Measurements from ENCODE around the gene MEIS2.

MEIS2 gene

DNA sequence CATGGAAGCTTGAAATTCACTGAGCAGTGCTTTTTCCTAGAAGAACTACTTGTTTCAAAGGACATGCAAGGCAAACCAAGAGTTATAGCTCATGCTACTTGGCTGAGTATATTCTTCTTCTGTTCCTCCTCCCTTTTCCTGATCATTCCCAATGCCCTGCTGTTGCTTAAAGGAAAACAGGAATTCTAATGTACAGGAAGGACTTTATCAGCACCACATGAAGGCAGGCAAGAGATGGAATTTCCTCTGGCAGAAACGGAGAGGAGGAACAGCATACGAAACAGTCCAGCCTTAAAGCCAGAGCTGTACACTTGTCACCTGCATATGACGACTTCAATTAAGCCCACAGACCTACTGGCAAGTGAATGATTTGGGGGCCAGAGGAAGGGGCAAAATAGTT lies 15.7 kb downstream of the MEIS2 start:
- Mint-ChIP-seq H3K4me1 (no peaks in the 10 kb centered on the region), H3K27ac (no peak overlapping the region), H3K36me3 (no peaks in the 10 kb centered on the region), H3K9me3 (no peaks in the 10 kb centered on the region), H3K4me3 (no peak overlapping the region), H3K27me3 (no peaks in the 10 kb centered on the region)
- CTCF ChIA-PET, result no interaction called here
- no peak for DNase-seq

DNA sequence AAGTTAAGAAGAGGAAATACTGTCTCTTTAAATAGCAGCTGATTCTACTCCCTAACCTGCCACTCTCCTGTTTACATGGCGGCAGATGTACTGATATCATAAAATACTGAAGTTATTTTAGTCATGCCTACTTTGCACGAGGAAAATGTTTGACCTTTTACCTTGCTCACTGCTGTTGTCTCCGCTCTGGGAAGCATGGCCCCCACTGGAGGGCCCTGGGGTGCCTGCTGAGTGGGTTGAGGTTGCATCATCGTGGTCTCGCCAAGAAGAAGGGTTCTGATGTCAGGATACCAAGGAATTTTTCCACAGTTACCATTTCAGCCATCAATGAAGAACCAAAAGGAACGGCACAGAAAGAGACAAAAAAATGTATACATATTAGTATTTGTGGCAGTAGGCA lies 16.7 kb downstream of the MEIS2 start:
- H3K4me3 Mint-ChIP-seq, result no peak overlapping the region
- no peak for DNase-seq
- no peaks in the 10 kb centered on the region for H3K9me3 Mint-ChIP-seq
- CTCF ChIA-PET, result no interaction called here
- no peaks in the 10 kb centered on the region for H3K36me3 Mint-ChIP-seq
- H3K4me1 Mint-ChIP-seq, result no peaks in the 10 kb centered on the region
- H3K27ac Mint-ChIP-seq, result no peak overlapping the region
- H3K27me3 Mint-ChIP-seq, result no peaks in the 10 kb centered on the region

- no peaks in the 10 kb centered on the region for H3K9me3 Mint-ChIP-seq
- H3K36me3 Mint-ChIP-seq, result no peaks in the 10 kb centered on the region
- H3K4me1 Mint-ChIP-seq, result no peaks in the 10 kb centered on the region
Measured at GRCh38 chr15:37081983-37082382, 18.4 kb downstream of the MEIS2 start.

GRCh38 chr15:37080261-37080921 lies 20.0 kb downstream of the MEIS2 start:
- CTCF ChIA-PET, result no interaction called here
- no peak overlapping the region for H3K4me3 Mint-ChIP-seq
- H3K27ac Mint-ChIP-seq, result no peak overlapping the region
- no peak for DNase-seq
- no peaks in the 10 kb centered on the region for H3K27me3 Mint-ChIP-seq
- H3K4me1 Mint-ChIP-seq, result no peaks in the 10 kb centered on the region
- no peaks in the 10 kb centered on the region for H3K36me3 Mint-ChIP-seq
- H3K9me3 Mint-ChIP-seq, result no peaks in the 10 kb centered on the region

More at GRCh38 chr15:37081983-37082382, 18.4 kb downstream of the MEIS2 start:
- CTCF ChIA-PET, result no interaction called here
- no peak for DNase-seq
- Mint-ChIP-seq H3K27ac (no peak overlapping the region), H3K4me3 (no peak overlapping the region), H3K27me3 (no peaks in the 10 kb centered on the region)

DNA sequence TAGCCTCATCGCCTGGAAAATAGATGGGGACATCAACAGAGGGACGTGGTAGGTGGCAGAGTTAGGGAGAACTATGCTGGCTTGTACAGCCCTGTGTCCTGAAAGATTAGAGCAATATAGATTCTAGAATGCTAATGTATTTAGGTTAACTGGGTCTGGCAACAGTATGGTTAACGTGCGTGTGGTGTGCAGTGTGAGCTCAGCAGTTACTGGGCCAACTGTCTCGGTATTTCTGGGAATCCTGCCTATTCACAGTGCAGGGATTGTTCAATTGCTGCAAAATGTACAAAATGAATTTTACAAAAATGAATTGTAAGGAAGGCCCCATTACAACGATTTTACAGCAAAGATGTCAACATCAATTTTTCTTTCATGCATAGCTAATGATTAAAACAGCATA lies 20.6 kb downstream of the MEIS2 start:
- no peaks in the 10 kb centered on the region for H3K4me1 Mint-ChIP-seq
- no peak overlapping the region for H3K27ac Mint-ChIP-seq
- no peak for DNase-seq
- CTCF ChIA-PET, result no interaction called here
- no peaks in the 10 kb centered on the region for H3K36me3 Mint-ChIP-seq
- H3K9me3 Mint-ChIP-seq, result no peaks in the 10 kb centered on the region
- H3K27me3 Mint-ChIP-seq, result no peaks in the 10 kb centered on the region
- H3K4me3 Mint-ChIP-seq, result no peak overlapping the region

DNA sequence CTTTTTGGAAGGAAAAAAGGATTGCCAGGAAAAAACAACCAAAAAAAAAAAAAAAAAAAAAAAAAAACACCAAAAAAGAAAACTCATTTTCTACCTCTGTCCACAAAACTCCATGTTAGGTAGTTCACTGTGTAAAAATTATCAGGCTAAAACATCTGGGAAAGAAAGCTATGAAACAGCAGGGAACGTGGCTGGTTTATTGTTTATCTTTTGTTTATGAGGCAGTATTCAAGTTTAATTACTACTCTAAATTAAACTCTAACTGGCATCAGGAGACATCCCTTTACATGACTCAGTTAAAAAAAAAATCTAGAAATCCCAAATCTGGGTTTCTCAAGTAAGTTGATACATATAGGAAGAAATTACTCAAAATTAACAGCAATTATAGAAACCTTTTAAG lies 21.8 kb downstream of the MEIS2 start:
- Mint-ChIP-seq H3K9me3 (no peaks in the 10 kb centered on the region), H3K4me3 (no peak overlapping the region), H3K36me3 (no peaks in the 10 kb centered on the region), H3K4me1 (no peaks in the 10 kb centered on the region), H3K27me3 (no peaks in the 10 kb centered on the region), H3K27ac (no peak overlapping the region)
- CTCF ChIA-PET, result no interaction called here
- DNase-seq, result no peak

GRCh38 chr15:37077623-37078351 lies 22.6 kb downstream of the MEIS2 start:
- H3K27me3 Mint-ChIP-seq, result no peaks in the 10 kb centered on the region
- no peak overlapping the region for H3K27ac Mint-ChIP-seq
- CTCF ChIA-PET, result no interaction called here
- no peak for DNase-seq
- H3K9me3 Mint-ChIP-seq, result no peaks in the 10 kb centered on the region
- no peak overlapping the region for H3K4me3 Mint-ChIP-seq
- no peaks in the 10 kb centered on the region for H3K36me3 Mint-ChIP-seq
- no peaks in the 10 kb centered on the region for H3K4me1 Mint-ChIP-seq

DNA sequence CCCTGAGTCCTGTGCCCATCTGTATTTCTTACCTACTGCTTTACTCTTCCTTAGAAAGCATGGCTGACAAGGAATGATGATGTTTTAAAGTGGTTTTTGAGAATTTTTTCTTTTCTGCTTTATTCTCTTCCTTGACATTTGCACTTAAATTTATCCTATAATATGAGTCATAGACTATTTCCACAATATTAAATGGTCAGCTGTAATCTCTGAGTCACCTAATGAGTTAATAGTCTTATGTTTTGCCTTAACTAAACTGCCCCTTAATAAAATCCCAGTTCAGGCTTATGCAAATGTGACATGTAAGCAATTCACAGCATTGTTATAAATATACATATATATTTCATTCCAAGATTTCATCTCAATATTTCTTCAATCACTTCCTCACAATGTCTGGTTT lies 23.8 kb downstream of the MEIS2 start:
- no peak for DNase-seq
- Mint-ChIP-seq H3K4me1 (no peaks in the 10 kb centered on the region), H3K27ac (no peak overlapping the region), H3K36me3 (no peaks in the 10 kb centered on the region), H3K4me3 (no peak overlapping the region), H3K9me3 (no peaks in the 10 kb centered on the region), H3K27me3 (no peaks in the 10 kb centered on the region)
- CTCF ChIA-PET, result no interaction called here

GRCh38 chr15:37075777-37076176 lies 24.6 kb downstream of the MEIS2 start:
- H3K4me3 Mint-ChIP-seq, result no peak overlapping the region
- no peaks in the 10 kb centered on the region for H3K4me1 Mint-ChIP-seq
- no peaks in the 10 kb centered on the region for H3K27me3 Mint-ChIP-seq
- CTCF ChIA-PET, result no interaction called here
- no peaks in the 10 kb centered on the region for H3K36me3 Mint-ChIP-seq
- no peaks in the 10 kb centered on the region for H3K9me3 Mint-ChIP-seq
- no peak overlapping the region for H3K27ac Mint-ChIP-seq
- no peak for DNase-seq

- no peaks in the 10 kb centered on the region for H3K4me1 Mint-ChIP-seq
- no peak for DNase-seq
- no peaks in the 10 kb centered on the region for H3K36me3 Mint-ChIP-seq
- no peak overlapping the region for H3K4me3 Mint-ChIP-seq
- no peak overlapping the region for H3K27ac Mint-ChIP-seq
- no peaks in the 10 kb centered on the region for H3K27me3 Mint-ChIP-seq
- CTCF ChIA-PET, result no interaction called here
- H3K9me3 Mint-ChIP-seq, result no peaks in the 10 kb centered on the region
Measured at GRCh38 chr15:37072181-37072580, 28.2 kb downstream of the MEIS2 start.

DNA sequence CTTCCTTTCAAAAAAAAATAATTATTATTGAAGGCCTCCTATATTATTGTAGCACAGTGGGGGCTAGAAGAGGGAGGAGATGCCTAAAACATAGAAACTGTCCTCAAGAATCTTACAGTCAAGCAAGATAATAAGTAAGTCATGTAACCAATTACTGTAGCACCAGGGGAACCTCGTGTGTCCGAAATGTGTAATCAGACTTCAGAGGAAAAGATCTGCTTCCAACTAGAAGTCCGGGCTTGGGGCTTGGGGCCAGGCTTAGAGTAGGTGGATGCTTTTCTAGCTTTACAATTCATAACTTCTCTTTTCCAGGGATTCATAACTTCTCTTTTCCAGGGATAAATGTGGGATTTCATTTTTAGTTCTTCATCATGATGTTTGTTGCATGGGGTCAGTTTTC lies 29.2 kb downstream of the MEIS2 start:
- H3K36me3 Mint-ChIP-seq, result no peaks in the 10 kb centered on the region
- H3K27me3 Mint-ChIP-seq, result no peaks in the 10 kb centered on the region
- H3K9me3 Mint-ChIP-seq, result no peaks in the 10 kb centered on the region
- DNase-seq, result no peak
- H3K4me1 Mint-ChIP-seq, result no peaks in the 10 kb centered on the region
- no peak overlapping the region for H3K27ac Mint-ChIP-seq
- CTCF ChIA-PET, result no interaction called here
- H3K4me3 Mint-ChIP-seq, result no peak overlapping the region

DNA sequence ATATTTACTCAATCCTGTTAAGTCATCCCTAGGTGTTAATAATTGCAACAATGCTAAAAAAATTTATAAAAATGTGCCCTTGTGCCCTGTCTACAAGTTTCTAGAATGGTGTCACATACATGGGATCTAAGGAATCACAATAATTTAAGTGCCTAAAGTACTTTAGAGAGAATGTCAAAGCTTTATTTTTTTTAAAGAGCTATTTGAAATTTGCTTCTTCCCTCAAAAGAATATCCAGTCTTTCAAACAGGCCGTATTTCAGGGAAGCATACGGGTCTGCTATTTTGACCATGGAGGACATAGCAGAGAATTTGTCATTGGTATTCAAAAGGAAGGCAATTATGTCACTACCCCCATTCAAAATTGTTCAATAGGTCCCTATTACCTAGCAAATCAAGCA lies 29.7 kb downstream of the MEIS2 start:
- Mint-ChIP-seq H3K9me3 (no peaks in the 10 kb centered on the region), H3K4me1 (no peaks in the 10 kb centered on the region), H3K4me3 (no peak overlapping the region), H3K27me3 (no peaks in the 10 kb centered on the region), H3K27ac (no peak overlapping the region), H3K36me3 (no peaks in the 10 kb centered on the region)
- CTCF ChIA-PET, result no interaction called here
- DNase-seq, result no peak

DNA sequence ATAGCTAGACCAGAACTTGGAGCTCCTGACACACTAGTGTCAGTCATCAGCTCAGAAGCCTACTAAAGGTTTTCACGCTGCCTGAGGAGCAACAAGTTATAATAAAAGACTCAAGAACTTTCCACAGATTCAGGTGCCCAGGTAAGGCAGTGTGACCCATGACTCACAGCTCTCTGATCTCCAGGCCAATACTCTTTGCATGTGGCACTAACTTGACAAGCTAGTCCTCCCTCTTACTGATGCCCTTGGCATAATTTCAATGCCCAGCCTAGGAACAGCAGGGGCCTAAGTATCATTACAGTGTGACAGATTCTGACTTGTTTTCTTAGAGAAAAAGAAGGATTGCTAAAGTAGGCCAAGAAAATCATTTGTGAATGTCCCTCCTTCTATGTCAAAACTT lies 38.4 kb downstream of the MEIS2 start:
- CTCF ChIA-PET, result no interaction called here

GRCh38 chr15:37059086-37059485 lies 41.3 kb downstream of the MEIS2 start:
- CTCF ChIA-PET, result no interaction called here
- H3K27ac Mint-ChIP-seq, result no peak overlapping the region
- H3K9me3 Mint-ChIP-seq, result no peaks in the 10 kb centered on the region
- H3K27me3 Mint-ChIP-seq, result no peaks in the 10 kb centered on the region
- DNase-seq, result no peak
- no peaks in the 10 kb centered on the region for H3K4me1 Mint-ChIP-seq
- no peaks in the 10 kb centered on the region for H3K36me3 Mint-ChIP-seq
- H3K4me3 Mint-ChIP-seq, result no peak overlapping the region

More for the DNA sequence above, 38.4 kb downstream of the MEIS2 start:
- no peaks in the 10 kb centered on the region for H3K36me3 Mint-ChIP-seq
- no peak overlapping the region for H3K27ac Mint-ChIP-seq
- H3K9me3 Mint-ChIP-seq, result no peaks in the 10 kb centered on the region
- H3K4me1 Mint-ChIP-seq, result no peaks in the 10 kb centered on the region
- no peaks in the 10 kb centered on the region for H3K27me3 Mint-ChIP-seq
- DNase-seq, result no peak
- H3K4me3 Mint-ChIP-seq, result no peak overlapping the region

- Mint-ChIP-seq H3K4me1 (no peaks in the 10 kb centered on the region), H3K4me3 (no peak overlapping the region), H3K9me3 (no peaks in the 10 kb centered on the region), H3K27me3 (no peaks in the 10 kb centered on the region), H3K27ac (no peak overlapping the region), H3K36me3 (no peaks in the 10 kb centered on the region)
- no peak for DNase-seq
- CTCF ChIA-PET, result no interaction called here
Measured at GRCh38 chr15:37058316-37058985, 41.9 kb downstream of the MEIS2 start.

Data from activated naive CD4-positive, alpha-beta T cell treated with anti-CD3 and anti-CD28 coated beads, Interleukin-2, amount 10 ng/mL, durations not matched to agents 7 days and 5 days (primary cell).